Occipital lobe (tissue), 3 donors: ENCODE data around the gene TLE3. TPM values are rescaled to one million over a fixed set of nuclear protein-coding genes. Genes with fewer than 3 reads are reported as not detected.
A peak's percentile ranks its signal among the peaks of the same experiment; 100 is the strongest.

ENCODE experiments used
- DNase-seq: peaks from one replicate; lab custom pipeline; 2025; lab: John Stamatoyannopoulos, UW
- small RNA-seq: library from RNA; depleted of rRNA; stranded (forward); fragments of <200 nt; gene quantifications from one replicate; pipeline ENCODE3, GENCODE V24; 2014
- total RNA-seq: library from RNA; depleted of rRNA; stranded (reverse); fragments of >200 nt; gene quantifications from one replicate; pipeline ENCODE4 v1.2.3, GENCODE V29; 2014

Gene TLE3
- total RNA-seq, 1 donor from 2014 or later, result 79.4 TPM

DNA sequence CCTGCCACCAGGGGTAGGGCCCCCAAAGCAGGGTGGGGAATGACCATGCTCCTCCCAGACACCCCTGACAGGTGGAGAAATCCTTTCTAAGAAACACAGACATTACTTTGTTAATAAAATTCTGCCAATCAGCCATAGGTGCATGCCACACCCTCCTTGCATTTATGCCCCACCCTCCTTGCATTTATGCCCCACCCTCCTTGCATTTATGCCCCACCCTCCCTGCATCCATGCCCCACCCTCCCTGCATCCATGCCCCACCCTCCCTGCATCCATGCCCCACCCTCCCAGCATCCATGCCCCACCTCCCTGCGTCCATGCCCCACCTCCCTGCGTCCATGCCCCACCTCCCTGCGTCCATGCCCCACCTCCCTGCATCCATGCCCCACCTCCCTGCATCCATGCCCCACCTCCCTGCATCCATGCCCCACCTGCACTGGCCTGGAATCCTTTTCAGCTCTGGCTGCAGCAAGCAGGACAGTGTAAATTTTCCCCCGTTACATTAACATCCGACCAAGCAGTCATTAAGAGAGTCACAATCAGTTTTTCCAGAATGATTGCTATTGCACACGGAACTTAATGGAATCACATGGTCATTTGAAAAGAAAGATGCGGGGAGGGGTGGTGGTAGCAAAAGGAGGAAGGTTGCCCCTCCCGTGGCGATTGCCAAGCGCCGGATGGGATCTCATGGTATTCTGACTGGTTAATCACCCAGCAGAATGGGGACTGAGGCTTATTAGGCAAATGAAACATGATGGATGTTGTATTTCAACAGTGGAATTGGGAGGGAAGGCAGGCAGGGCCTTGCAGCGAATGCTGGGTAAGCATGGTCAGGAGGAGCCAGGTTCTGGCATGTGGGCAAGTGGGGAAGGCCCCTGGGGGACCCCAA is 91.2 kb downstream of the TLE3 start:
- no peak for DNase-seq

DNA sequence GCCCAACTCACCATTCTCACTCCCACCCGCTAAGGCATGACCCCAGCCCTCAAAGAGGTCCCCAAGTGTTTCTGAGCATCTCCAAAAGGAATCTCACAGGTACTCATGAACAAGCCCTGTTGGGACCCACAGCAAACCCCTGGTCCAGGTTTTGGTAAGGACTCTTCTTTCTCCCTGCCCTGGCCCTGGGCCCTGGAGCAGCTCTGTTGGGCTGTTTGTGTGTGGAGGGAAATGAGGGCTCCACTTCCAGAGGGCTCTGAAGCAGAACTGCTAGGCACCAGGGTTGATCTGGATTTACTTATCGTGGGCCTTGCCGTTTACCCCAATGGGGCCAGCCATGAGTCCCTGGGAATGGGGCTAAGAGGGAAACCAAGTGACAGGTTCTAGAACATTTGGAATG is 92.9 kb downstream of the TLE3 start:
- DNase-seq, result no peak

DNA sequence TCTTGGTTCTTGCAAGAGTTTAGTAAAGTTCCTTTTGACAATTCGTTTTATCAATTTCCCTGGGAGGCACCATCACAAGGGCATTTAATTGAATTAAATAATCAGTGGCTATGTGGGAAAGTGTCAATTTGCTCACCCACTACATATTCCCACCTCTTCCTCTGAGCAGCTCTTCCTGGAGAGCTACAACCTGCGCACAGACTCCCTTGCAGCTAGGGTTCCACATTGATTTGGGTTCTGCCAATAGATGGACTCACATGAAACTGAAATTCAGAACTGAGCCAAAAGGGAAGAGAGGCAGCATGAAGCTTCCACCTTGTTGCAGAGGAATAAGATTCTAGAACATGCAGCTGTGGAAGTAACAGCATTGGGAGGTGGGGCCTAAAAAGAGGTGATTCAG is 94.8 kb downstream of the TLE3 start:
- no peak for DNase-seq

DNA sequence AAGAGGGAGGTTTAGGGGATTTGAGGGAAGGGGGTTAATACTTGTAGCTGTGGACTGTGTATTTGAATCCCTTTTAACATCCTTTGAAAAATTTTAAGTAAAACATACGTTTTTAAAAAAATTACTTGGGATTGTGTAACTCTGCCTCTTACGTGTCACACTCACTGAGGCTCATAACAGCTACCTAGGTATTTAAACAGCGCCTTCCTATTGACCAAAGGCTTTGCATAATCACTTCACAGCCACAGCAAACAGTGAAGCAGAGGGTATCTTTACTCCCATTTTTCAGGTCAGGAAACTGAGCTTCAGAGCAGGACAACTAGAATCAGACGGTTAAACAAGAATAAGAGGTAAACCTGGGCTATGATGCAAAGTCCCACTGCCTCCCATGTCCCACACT is 95.9 kb downstream of the TLE3 start:
- DNase-seq, result no peak

DNA sequence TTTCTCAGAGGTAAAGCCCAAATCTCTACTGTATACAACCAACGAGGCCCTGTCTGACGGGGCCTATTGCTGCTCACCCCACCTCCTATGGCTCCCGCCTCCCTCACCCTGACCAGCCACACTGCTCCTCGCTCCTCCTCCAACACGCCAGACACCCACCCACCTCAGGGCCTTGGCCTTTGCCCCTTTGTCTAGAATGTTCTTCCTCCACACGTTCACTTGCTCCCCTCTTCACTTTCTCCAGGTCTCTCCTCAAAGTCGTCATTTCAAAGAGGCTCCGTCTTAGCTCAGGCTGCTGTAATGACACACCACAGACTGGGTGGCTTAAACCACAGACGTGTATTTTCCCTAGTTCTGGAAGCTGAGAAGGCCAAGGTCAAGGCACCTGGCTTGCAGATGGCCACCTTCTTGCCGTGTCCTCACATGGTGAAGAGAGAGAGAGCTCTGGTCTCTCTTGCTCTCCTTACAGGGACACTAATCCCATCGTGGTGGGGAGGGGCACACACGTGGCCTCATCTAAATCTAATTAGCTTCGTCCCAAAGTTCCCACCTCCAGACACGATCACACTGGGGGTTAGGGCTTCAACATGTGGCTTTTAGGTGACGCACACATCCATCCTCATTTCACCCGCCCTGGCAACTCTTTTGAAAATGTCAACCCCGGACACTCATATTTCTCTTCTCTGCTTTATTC is 98.2 kb downstream of the TLE3 start:
- no peak for DNase-seq

DNA sequence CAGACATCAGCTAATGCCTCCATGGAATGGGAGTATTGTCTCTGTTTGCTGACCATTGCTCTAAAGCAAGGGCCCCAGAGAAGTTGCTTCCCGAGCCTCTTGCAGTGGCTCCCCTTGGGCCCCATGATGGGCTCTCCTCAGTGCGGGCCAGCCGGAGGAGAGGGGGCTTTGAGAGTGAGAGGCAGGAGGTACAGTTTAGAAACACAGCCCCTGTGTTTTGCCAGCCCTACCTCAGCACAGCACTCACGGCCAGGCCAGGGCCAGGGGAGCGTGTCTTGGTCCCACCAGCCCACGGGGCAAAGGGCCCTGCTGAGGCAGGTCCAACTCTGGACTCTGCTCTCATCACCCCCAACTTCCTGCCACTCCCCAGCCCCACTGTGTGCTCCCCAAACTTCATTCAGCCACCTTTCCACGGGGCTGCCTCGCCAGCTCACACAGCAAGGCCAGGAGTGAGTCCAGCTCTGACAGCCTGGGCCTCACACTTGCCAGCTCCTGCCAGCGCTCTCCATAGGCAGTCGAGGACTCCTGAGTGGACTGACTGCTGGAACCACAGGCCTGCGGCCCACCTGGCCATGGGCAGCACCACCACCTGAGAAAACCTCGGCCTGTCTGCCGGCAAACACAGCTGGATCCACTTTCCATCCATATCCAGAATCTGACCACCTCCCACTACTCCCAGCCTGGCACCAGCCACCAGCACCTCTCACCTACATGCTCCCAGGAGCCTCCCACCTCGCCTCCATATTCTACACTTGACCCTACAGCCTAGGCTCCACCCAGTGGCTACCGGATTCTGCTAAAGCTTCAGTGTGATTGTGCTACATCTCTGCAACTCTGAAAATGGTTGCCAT is 99.0 kb downstream of the TLE3 start:
- no peak for DNase-seq

DNA sequence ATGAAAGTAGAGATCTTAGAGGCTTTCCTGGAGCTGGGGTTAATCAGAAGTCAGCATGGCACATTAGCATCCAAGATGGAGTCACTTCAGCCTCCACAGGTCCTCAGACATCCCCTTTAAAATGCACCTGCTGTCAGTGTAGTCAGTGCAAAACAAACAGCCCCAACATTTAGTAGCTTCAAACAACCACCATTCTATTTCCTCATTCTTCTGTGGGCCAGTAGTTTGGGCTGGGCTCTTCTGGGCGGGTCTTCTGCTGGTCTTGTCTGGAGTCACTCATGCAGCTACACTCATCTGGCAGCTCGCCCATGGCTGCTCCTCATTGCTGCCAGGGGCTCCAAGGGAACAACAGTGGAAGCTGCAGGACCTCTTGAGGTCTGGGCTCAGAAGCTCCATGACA is 99.9 kb downstream of the TLE3 start:
- peak; percentile 12 for DNase-seq

Small RNAs within 50 kb of the gene (small RNA-seq; reads per million reads assigned to genes)
- gene MIR629, result 1.5 reads per million, percentile 80 among the genes with 10 or more reads in this experiment
